Measurements from ENCODE around the gene SIRT5.

SIRT5 gene

GRCh38 chr6:13559251-13559650 is 15.2 kb upstream of the SIRT5 start:
- TF ChIP-seq EZH2 (IDR thresholded peaks at IDR 0.05): no peak
- no peak for TF ChIP-seq FOXP2 (optimal IDR thresholded peaks at IDR 0.05; ENCODE audit: control extremely low read depth, extremely low read length, insufficient read depth)
- TF ChIP-seq POLR2AphosphoS5 (IDR thresholded peaks at IDR 0.05; ENCODE audit: borderline replicate concordance, low read depth, low read length): no peak
- Histone ChIP-seq H3K4me3 (no peak overlapping the region), H3K36me3 (ENCODE audit: insufficient read depth, low read length) (no peaks in the 10 kb centered on the region), H3K9me3 (ENCODE audit: low read depth, low read length) (no peaks in the 10 kb centered on the region; the same call in 1 of the 2 replicates), H3K9ac (ENCODE audit: insufficient read length) (no peak overlapping the region), H3K27ac (no peak overlapping the region)
- no peak for DNase-seq (ENCODE audit: low read depth, low spot score)

GRCh38 chr6:13559968-13560650 is 14.3 kb upstream of the SIRT5 start:
- Histone ChIP-seq H3K9ac (ENCODE audit: insufficient read length) (no peak overlapping the region), H3K9me3 (ENCODE audit: low read depth, low read length) (no peaks in the 10 kb centered on the region; the same call in 1 of the 2 replicates), H3K27ac (no peak overlapping the region), H3K4me3 (no peak overlapping the region), H3K36me3 (ENCODE audit: insufficient read depth, low read length) (no peaks in the 10 kb centered on the region)
- TF ChIP-seq POLR2AphosphoS5 (IDR thresholded peaks at IDR 0.05; ENCODE audit: borderline replicate concordance, low read depth, low read length) (no peak), EZH2 (IDR thresholded peaks at IDR 0.05) (no peak), FOXP2 (optimal IDR thresholded peaks at IDR 0.05; ENCODE audit: control extremely low read depth, extremely low read length, insufficient read depth) (no peak)
- DNase-seq (ENCODE audit: low read depth, low spot score): no peak

GRCh38 chr6:13560651-13561044 is 13.8 kb upstream of the SIRT5 start:
- no peak overlapping the region for H3K27ac ChIP-seq
- H3K9ac ChIP-seq (ENCODE audit: insufficient read length): no peak overlapping the region
- no peaks in the 10 kb centered on the region; the same call in 1 of the 2 replicates for H3K9me3 ChIP-seq (ENCODE audit: low read depth, low read length)
- TF ChIP-seq EZH2 (IDR thresholded peaks at IDR 0.05) (no peak), FOXP2 (optimal IDR thresholded peaks at IDR 0.05; ENCODE audit: control extremely low read depth, extremely low read length, insufficient read depth) (no peak), POLR2AphosphoS5 (IDR thresholded peaks at IDR 0.05; ENCODE audit: borderline replicate concordance, low read depth, low read length) (no peak)
- H3K36me3 ChIP-seq (ENCODE audit: insufficient read depth, low read length): no peaks in the 10 kb centered on the region
- DNase-seq (ENCODE audit: low read depth, low spot score): no peak
- no peak overlapping the region for H3K4me3 ChIP-seq

- Histone ChIP-seq H3K36me3 (ENCODE audit: insufficient read depth, low read length) (no peaks in the 10 kb centered on the region), H3K9ac (ENCODE audit: insufficient read length) (no peak overlapping the region), H3K9me3 (ENCODE audit: low read depth, low read length) (no peaks in the 10 kb centered on the region; the same call in 1 of the 2 replicates), H3K27ac (no peak overlapping the region), H3K4me3 (no peak overlapping the region)
- TF ChIP-seq FOXP2 (optimal IDR thresholded peaks at IDR 0.05; ENCODE audit: control extremely low read depth, extremely low read length, insufficient read depth) (no peak), POLR2AphosphoS5 (IDR thresholded peaks at IDR 0.05; ENCODE audit: borderline replicate concordance, low read depth, low read length) (no peak), EZH2 (IDR thresholded peaks at IDR 0.05) (no peak)
- DNase-seq (ENCODE audit: low read depth, low spot score): no peak
Measured at GRCh38 chr6:13561624-13562267, 12.7 kb upstream of the SIRT5 start.

DNA sequence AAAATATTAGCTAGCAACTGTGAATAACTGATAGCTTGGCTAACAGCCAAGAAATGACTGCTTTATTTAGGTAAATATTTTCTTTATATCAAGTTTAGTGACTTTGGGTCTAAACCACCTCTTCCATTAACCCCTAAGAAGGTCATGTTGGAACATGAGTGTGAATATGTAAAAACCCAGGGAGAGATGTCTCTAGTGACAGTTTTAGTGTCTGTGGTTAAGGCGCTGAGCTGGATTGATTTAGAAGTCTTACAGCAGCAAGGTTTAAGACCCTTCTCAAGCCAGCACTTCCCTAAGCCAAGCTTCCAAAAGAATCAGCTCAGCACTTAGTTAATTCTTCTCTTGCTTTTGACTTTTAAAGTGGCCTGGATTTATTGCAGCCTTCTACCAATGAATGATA is 11.4 kb upstream of the SIRT5 start:
- Histone ChIP-seq H3K36me3 (ENCODE audit: insufficient read depth, low read length) (no peaks in the 10 kb centered on the region), H3K4me3 (no peak overlapping the region), H3K9me3 (ENCODE audit: low read depth, low read length) (no peaks in the 10 kb centered on the region; the same call in 1 of the 2 replicates), H3K27ac (no peak overlapping the region), H3K9ac (ENCODE audit: insufficient read length) (no peak overlapping the region)
- TF ChIP-seq EZH2 (IDR thresholded peaks at IDR 0.05) (no peak), FOXP2 (optimal IDR thresholded peaks at IDR 0.05; ENCODE audit: control extremely low read depth, extremely low read length, insufficient read depth) (no peak), POLR2AphosphoS5 (IDR thresholded peaks at IDR 0.05; ENCODE audit: borderline replicate concordance, low read depth, low read length) (no peak)
- no peak for DNase-seq (ENCODE audit: low read depth, low spot score)

GRCh38 chr6:13565921-13566320 is 8.5 kb upstream of the SIRT5 start:
- no peak for DNase-seq (ENCODE audit: low read depth, low spot score)
- Histone ChIP-seq H3K9me3 (ENCODE audit: low read depth, low read length) (no peaks in the 10 kb centered on the region), H3K4me3 (no peak overlapping the region), H3K36me3 (ENCODE audit: insufficient read depth, low read length) (no peaks in the 10 kb centered on the region), H3K9ac (ENCODE audit: insufficient read length) (no peak overlapping the region), H3K27ac (no peak overlapping the region)
- no peak for TF ChIP-seq POLR2AphosphoS5 (IDR thresholded peaks at IDR 0.05; ENCODE audit: borderline replicate concordance, low read depth, low read length)

DNA sequence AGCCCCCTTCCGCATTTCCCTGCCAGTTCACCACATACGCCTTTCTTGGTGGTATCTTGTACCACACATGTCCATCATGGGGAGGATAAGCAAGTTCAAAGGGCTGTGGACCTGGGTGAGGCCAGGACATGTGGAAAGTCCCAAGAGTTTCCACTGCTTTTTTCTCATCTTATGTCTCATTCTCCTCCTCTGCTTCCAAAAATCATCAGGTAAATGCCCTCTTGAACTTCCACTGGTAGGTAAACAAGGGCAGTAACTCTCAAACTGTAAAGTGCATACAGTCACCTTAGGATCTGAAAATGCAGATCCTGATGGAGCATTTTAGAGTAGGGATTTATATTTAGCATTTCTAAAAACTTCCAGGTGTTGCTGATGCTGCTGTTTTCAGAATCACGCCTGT is 7.9 kb upstream of the SIRT5 start:
- no peak for TF ChIP-seq POLR2AphosphoS5 (IDR thresholded peaks at IDR 0.05; ENCODE audit: borderline replicate concordance, low read depth, low read length)
- no peak for TF ChIP-seq EZH2 (IDR thresholded peaks at IDR 0.05)
- no peak for TF ChIP-seq FOXP2 (optimal IDR thresholded peaks at IDR 0.05; ENCODE audit: control extremely low read depth, extremely low read length, insufficient read depth)
- Histone ChIP-seq H3K36me3 (ENCODE audit: insufficient read depth, low read length) (no peaks in the 10 kb centered on the region), H3K9ac (ENCODE audit: insufficient read length) (no peak overlapping the region), H3K9me3 (ENCODE audit: low read depth, low read length) (no peaks in the 10 kb centered on the region), H3K27ac (no peak overlapping the region), H3K4me3 (no peak overlapping the region)
- no peak for DNase-seq (ENCODE audit: low read depth, low spot score)

GRCh38 chr6:13568970-13569369 is 5.4 kb upstream of the SIRT5 start:
- Histone ChIP-seq H3K9me3 (ENCODE audit: low read depth, low read length) (no peaks in the 10 kb centered on the region), H3K27ac (no peak overlapping the region), H3K9ac (ENCODE audit: insufficient read length) (no peak overlapping the region), H3K36me3 (ENCODE audit: insufficient read depth, low read length) (no peaks in the 10 kb centered on the region), H3K4me3 (no peak overlapping the region)
- no peak for DNase-seq (ENCODE audit: low read depth, low spot score)
- no peak for TF ChIP-seq EZH2 (IDR thresholded peaks at IDR 0.05)
- TF ChIP-seq FOXP2 (optimal IDR thresholded peaks at IDR 0.05; ENCODE audit: control extremely low read depth, extremely low read length, insufficient read depth): no peak
- no peak for TF ChIP-seq POLR2AphosphoS5 (IDR thresholded peaks at IDR 0.05; ENCODE audit: borderline replicate concordance, low read depth, low read length)

All from SK-N-MC (cell line).